ENCODE data around the gene FBXW7.

The FBXW7 gene

DNA sequence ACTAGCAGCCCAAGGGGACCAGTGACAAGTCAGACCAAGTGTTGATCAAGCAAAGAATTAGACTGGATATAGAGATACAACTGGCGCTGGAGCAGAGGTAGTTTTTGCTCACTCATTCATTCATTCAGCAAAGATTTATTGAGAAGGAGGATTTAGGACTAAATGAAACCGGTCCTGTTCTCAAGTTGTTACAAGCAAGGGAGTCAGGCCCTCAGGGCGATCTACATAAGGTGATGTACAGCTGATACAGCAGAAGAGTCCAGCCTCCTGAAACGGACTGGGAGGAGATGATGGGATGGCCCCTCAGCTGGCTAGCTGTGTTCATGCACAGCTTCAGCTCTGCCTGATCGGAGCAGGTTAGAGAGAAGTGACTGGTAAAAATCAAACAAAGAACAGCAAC lies 242.4 kb downstream of the FBXW7 start:
- no peak for DNase-seq (ENCODE audit: low read depth in 2 of 2, low spot score in 1 of 2)

DNA sequence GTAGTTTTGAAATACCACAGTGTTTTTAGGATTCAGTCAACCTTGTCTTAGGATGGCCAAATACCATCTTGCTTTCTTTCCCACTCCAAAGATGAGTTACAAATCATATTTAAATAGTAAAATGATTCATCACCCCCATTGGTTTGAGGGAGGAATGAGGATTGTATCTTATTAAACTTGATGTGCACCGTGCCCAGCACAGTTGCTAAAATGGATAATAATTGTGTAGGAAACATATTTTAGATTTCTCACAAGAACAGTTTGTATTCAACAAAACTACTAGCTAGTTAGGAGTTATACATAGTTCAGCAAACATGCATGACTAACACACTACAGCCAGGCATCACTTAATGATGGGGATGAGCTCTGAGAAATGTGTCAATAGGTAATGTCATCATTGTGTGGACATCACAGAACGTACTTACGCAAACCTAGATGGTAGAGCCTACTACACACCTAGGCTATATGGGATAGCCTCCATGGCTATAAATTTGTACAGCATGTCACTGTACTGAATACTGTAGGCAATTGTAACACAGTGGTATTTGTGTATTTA lies 245.4 kb downstream of the FBXW7 start:
- no peak for DNase-seq (ENCODE audit: low read depth in 2 of 2, low spot score in 1 of 2)

DNA sequence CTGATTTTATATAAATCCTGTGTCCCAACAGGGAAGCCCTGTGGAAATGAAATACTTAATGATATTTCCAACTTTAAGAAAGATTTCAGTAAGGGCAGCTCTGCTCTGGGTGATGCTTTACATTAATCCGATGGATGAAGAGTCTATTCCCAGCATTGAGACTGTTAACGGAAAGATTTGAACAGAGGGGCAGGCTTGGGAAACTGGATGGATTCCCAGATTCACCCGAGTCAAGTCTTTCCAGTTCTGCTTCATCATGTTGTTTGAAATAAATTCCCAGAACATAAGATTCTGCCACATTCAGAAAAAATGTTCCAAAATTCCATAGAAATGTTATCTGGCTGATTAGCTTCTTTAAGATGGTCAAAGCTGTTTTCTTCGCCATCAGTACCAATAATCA lies 246.0 kb downstream of the FBXW7 start:
- DNase-seq (ENCODE audit: low read depth in 2 of 2, low spot score in 1 of 2): no peak

DNA sequence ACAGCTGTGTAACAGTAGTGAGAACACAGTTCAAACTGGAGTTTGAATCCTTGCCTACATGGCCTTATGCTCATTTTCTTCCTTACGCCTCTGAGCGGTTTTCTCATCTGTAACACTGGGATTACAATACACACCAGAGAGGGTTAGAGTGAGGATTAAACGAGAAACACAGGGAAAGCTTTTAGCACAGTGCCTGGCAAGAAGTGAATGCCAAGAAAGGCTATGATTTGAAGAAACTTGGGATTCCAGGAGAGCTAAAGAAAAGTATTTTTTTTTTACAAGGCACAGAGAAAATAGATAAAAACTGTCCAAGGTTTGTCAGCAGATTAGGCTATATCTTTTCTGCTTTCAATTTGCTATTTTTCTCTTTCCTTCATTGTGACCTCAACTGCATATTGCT lies 246.4 kb downstream of the FBXW7 start:
- DNase-seq (ENCODE audit: low read depth in 2 of 2, low spot score in 1 of 2): no peak

DNA sequence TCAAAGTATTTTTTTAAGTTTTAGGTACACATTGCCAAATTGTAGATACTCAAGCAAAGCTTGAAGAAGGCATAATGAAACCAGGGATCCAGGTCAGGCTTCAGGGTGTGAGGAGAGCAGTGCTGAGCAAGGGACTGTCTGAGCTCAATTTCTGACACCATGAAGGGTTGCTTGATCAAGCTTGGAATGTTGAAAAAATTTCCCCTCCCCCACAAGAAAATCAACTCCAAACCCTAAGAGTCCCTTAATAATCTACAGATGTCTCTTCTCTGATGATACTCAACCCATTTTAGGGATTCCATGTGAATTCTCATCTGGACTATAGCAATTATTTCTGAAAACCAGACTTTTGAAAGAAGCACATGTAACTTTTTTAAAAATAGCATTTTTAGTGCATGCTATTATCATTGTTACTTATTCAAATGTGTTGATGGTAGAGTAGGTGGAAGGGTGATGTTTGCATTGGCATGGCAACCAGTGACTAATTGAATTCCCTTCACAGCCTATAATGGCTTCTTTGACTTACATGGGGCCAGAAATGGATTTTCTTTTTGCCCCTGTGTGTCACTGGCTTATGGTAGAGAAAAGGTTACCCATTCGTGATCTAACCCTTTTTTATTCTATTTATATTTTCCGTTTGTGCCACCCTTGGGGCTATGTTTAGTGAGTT lies 252.0 kb downstream of the FBXW7 start:
- no peak for DNase-seq (ENCODE audit: low read depth in 2 of 2, low spot score in 1 of 2)

DNA sequence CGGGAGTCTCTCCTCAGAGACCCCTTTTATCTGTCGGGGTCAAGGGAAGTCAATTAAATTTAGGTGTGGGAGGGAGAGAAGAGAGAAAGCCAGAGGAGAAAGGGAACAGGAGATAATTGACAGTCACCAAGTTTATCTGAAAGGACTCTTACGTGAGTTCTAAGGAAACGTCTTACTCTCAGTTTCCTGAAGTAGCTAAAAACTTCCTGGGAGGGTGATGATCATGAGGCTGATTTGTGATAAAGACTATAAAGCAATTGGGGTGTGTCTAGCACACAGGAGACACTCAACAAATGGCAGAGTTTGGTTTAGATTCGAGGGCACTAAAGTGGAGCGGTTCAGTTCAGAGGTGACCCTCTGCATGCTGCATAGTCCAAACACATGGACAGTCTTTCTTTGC lies 254.1 kb downstream of the FBXW7 start:
- DNase-seq (ENCODE audit: low read depth in 2 of 2, low spot score in 1 of 2): no peak

DNA sequence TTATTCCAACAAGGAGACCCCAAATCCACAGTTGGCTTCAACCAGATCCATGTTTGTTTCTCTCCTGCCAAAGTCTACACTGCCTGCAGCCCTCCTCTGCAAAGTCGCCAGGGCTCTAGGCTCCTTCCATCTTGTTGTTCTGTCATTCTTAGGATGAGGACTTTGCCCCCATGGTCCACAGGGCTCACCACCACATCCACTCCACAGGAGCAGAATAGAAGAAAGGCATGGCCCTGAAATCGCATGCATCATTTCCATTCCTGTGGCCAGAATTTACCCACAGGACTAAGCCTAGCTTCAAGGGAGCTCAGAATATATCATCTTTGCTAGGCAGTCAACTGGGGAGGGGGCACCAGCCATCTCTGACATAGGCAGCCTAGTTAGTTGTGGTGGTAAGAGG lies 254.7 kb downstream of the FBXW7 start:
- no peak for DNase-seq (ENCODE audit: low read depth in 2 of 2, low spot score in 1 of 2)

DNA sequence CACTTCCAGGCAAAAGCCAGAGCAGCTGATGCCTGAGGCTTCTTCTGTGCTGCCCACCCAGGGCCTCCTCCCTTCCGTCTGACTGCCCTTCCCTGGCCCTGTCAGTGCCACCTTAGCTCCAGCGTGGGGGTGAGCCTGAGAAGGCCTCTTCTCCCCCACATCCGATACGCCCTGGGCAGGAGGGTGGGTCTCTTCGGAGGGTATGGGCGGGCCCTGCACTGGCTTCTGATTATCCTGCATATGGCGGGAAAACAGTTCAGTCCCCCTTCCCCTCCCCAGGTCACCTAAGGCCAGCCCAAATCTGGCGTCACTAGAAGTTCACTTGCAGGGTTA lies 256.7 kb downstream of the FBXW7 start:
- no peak for DNase-seq (ENCODE audit: low read depth in 2 of 2, low spot score in 1 of 2)

DNA sequence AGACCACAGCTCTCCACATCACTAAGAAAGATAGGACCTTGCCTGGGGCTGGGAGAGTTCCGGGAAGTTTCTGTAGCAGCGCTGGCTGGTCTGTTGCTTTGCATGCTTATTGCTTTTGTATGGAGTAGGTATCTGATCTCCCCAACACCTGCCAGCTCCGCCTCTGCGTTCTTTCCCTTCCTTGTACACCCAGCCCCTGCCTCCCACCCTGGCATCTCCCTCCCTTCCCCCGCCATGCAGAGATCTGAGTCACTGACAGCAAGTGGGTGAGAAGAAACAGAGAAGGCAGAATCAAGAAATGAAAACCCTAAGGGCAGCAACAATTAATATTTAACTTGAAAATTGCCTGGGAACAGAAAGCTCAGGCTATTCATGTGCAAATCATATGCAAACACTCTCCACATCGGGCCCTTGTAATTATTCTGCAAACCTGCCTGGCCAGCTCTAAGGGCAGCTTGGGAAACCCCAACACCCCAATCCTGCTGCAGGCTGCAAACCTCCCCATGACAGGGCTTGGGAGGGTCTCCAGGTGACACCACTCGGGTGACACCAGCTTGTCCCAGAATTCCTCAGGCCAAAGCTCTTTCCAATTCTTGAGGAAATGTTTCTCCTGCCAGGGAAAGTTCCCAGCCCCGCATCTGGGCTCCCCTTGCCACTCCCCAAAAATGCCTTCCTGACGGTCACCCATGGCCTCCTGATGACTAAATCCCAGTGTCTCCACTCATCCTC lies 257.2 kb downstream of the FBXW7 start:
- no peak for DNase-seq (ENCODE audit: low read depth in 2 of 2, low spot score in 1 of 2)

DNA sequence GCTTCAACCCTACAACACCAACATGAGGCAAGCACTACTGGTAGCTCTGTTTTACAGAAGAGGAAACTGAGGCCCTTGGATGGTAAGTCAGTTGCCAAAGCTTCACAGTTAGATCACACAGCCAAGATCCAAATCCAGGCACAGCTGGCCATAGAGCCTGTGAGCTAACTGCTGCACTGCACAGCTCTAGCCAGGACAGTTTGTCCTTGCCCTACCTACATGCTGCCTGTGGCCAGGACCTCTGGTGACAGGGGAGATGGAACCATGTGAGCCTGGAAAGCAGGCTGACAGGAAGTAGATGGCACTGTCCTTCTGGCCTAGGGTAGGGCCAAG lies 257.8 kb downstream of the FBXW7 start:
- no peak for DNase-seq (ENCODE audit: low read depth in 2 of 2, low spot score in 1 of 2)

DNA sequence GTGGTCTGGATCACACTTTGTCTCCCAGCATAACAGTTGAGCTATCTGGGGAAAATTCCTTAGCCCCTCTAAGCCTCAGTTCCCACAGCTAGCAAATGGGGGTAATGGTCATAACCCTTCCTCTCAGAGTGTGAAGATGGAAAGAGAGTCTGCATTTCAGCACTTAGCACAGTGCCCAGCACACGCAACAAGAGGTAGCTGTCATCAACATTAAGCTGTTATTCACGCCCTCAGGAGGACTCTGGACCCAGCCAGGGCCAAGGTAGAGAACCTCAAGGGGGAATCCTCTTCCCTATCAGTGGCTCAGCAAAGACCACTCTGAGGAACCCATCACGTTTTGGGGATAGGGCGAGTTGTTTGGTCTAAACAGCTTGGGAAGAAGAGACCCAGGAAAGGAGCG lies 258.6 kb downstream of the FBXW7 start:
- no peak for DNase-seq (ENCODE audit: low read depth in 2 of 2, low spot score in 1 of 2)

DNA sequence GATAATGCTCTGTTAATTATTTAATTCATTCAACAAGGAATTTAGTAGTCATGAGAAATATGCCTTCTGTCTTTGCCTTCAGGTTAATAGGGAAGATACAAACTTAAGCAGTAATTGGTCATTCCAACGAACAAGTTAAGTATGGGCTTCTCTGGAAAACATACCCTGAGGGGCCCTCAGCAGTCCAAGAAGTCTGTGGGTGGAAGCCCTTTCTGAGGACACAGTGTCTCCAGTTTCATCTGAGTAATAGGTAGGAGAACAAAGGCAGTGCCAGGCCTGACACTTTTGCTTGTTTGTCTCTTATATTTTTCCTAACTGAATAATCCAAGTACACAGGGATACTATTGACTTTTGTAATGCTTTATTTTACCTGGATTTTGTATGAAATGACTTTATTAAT lies 262.5 kb downstream of the FBXW7 start:
- no peak for DNase-seq (ENCODE audit: low read depth in 2 of 2, low spot score in 1 of 2)

Measured in stimulated activated CD8-positive, alpha-beta memory T cell treated with anti-CD3 and anti-CD28 coated beads, Interleukin-4, amount 100 ng/mL, for 1 hour (primary cell).